ENCODE results near the gene CYB5B.
A peak's percentile ranks its signal among the peaks of the same experiment; 100 is the strongest.

CYB5B gene

DNA sequence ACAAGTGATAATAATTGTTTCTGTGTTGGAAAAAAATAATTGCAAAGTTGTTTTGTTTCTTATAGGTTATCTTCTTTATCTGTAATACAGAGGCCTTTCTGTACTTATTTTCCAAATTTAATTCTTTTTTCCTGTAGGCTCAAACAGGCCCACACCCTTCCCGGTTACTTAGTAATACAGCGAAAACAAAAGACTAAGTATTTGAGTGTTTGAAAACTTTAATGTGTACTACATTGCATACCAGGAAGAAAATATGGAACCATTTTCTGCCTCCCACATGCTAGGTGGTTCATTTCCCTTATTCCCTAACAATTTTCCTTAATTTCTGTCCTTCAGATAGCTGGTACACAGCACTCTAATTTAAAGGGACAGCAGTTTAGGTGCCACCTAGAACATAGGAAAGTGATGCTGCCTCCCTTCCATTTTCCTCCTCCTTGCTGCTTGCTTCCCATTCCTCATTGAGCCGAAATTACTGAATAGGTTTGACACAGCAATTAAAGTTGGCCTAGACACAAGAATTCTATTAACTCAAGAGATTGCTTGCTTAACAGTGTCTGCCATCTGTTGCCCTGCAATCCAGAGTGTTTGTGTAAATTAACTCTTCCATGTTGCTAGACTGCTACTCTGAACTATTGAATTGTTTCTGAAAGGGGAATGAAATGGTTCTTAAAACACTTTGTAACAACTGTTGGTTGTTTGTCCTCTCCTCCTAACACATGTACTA lies 24.2 kb downstream of the CYB5B start:
- DNase-seq = no peak

DNA sequence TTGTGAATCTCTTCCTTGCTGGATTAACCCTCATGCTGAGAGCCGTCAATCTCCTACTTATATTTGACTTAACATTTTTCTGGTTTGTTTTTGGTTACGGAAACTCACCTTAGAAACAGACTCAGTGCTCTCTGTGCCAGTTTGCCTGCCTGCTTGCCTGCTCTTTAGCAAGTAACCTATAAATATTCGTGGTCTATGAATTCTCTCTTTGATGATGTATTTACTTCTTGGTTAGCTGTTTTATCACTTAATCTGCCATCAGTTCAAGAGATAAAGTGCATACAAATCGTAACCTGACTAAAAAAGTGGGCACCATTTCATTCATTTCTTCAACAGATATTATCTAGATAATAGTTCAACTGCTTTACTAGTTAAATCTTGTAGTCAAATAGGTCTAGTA lies 26.7 kb downstream of the CYB5B start:
- no peak for DNase-seq

DNA sequence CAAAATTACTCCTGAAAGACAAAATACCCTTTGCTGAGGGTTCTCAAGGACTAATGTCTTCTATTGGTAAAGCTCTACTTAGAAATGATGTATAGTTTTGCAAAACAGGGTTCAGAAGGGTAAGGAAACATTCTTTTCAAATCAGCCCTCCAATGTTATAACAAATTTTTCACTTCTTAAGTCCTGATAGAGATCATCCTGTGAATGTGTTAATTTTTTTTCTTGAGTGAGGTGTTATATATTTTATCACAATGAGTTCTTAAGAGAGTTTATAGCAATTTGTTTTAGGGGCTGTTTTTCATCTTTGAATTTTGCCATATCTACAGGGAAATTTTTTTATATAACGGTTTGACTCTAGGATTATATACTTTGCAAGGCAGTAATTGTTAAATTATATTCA lies 29.5 kb downstream of the CYB5B start:
- no peak for DNase-seq

DNA sequence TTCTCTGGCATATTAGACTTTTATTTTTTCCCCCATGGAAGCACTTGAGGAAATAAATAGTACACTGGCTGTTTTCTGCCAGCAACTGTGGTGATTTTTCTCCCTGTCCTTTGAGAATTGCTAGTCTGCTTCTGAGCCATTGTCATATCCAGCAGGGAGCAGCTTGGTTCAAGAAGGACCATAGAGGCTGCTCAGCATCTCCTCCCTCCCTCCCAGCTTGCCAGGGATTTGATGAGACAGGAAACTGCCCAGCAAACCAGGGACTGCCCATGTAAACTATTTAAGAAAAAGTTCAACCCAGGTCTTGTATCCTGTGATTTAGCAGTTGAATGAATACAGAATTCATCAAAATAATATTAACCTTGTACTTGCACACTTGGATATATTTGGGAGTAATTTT lies 39.5 kb downstream of the CYB5B start:
- DNase-seq = no peak

DNA sequence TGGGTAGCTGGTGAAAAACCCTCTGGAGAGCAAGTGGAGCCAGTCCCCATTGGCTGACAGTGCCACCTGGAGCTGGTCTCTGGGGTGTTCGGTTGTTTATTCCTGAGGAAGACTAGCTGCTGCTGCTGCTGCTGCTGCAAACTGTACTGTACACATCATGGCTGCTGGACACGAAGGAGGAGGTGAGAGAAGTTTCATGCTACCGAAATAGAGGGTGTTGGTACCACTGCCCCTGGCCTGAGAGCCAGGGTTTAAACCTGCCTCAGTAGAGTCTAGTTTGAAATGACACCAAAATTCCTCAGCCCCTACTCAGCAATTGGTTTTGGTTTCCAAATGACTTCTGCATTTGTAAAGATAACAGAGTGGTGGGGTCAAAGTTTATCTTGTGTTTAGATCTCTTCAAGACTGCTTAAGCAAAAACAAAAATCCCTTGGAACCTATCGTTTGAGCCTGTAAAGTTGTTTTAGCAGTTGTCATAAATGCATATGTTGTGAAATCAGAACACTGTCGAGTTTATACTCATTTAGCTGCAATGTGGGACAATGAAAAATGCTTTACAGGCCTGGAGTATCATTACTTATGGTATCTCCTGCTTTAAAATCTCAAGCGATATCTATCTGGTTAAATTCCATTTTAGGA lies 40.8 kb downstream of the CYB5B start:
- no peak for DNase-seq

DNA sequence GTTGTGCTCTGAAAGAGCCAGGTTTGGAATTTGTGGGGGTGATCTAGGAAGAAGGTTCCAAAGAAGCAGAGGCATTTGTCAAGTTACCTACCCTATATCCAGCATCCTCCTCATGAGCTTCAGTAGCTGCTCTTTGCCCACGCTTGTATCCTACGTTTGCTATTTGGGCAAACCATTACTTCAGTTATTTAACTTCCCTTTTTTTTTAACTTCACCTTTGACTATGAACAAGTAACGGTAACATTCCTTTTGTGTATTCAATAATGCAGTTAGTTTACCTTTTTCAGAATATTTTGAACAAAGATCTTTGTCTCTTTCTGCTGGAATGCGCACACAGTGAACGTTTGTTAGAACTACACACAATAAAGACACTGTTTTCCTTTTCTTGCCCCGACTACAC lies 41.5 kb downstream of the CYB5B start:
- no peak for DNase-seq

DNA sequence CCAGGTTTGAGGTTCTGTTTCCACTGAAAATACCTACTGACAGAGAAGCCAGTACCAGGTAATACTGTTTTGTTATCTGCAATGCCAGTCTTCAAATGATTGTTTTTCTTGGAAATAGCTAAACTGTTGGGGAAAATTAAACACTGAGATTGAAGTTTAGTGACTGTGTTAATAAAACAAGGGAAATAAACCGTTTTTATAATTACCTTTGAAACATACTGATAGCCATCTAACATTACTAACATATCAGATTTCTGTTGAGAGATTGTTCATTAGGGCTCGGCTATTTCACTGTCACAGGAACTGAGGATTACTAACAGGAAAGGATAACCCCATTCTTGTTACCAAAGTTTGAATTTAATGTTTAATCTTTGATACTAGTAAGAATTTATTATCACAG lies 42.1 kb downstream of the CYB5B start:
- no peak for DNase-seq

DNA sequence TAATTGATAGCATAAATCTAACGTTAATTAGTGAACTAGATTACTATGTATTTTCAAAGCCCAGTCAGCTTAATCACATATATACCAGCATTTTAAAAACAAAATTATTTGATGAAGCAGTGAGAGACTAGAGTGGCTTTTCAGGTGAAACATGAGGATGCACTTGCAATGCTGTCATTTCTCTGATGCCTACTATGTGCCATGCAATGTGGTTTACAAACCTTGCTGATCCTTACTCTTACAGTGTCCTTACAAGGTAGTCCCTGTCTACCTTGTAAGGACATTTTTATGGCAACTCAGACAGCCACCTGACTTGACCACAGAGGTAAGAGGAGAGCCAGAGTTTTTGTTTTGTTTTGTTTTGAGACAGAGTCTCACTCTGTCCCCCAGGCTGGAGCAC lies 42.7 kb downstream of the CYB5B start:
- DNase-seq = no peak

DNA sequence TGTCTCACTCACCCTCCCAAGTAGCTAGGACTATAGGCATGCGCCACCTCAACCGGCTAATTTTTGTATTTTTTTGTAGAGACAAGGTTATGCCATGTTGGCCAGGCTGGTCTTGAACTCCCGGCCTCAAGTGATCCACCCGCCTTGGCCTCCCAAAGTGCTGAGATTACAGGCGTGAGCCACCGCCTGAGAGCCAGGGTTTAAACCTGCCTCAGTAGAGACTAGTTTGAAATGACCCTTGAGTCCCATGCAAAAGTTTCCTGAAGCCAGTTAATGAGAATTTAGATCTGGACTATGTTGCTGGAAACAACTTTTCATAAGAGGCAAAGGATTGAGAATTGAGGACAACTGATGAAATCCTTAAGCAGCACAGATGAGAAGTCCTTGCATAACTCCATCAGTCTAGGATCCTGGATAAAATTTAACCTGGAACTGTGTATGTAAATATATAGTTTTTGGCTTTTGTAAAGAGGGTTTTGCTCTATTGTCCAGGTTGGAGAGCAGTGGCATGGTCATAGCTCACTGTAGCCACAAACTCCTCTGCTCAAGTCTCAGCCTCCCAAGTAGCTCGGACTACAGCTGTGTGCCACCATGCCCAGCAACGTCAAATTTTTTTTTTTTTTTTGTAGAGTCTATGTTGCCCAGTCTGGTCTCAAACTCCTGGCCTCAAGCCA lies 43.2 kb downstream of the CYB5B start:
- no peak for DNase-seq

DNA sequence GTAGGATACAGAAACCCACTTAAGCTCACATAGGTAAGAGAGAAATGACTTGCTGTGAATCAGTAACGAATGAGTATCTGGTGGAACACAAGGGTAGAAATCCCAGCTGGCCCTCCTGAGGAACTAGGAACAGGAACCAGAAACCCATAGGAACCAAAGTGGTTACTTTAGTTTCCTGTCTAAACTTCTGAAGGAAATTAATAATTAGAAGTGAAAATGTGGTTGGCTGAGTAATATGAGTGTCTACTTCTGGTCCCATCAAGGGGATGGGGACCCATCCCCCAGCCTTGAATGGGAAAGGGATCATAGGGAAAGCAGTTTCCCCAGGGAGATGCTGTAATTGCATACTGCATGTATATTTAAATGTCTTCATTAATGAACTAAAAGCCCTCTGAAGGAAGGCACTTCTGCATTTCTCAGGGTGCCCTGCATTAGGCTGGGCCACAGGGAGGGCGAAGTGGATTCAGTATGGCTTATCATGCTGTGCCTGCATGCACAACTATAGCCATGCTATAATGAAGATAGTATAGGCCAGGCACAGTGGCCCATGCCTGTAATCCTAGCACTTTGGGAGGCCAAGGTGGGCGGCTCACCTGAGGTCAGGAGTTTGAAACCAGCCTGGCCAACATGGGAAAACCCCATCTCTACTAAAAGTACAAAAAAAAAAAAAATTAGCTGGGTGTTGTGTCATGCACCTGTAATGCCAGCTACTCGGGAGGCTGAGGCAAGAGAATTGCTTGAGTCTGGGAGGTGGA lies 45.6 kb downstream of the CYB5B start:
- DNase-seq = no peak

DNA sequence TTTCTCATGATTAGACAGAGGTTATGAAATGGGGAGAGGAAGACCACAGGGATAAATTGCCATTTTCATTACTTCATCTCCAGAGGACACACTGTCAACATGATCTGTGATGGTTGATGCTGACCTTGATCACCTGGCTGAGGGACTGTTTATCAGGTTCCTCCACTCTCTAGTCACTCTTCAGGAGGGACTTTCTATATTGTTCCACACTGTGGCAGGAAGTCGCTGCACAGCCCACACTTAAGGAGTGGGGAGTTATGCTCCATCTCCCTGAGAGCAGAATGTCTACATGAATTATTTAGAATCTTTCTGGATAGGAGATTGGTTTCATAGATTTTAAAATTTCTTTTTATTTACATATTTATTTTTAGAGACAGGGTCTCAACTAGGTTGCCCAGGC lies 46.7 kb downstream of the CYB5B start:
- no peak for DNase-seq

DNA sequence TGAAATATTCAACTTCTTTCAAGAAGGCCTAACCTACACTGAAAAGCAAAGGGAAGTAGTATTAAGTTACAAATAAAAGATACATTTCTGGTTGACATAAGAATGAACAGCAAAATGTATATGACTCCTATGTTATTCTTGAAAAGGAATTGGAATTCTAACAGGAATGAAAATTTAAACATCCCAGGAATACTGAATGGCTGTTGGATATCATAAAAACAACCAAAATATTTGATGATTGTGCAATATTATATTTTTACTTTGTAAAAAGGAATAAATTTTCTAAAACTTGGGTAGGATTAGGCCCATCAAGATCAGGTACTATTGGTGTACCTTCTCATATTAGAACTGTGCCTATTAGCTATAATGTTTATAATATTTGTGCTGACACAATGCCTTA lies 50.0 kb downstream of the CYB5B start:
- DNase-seq = no peak

DNA sequence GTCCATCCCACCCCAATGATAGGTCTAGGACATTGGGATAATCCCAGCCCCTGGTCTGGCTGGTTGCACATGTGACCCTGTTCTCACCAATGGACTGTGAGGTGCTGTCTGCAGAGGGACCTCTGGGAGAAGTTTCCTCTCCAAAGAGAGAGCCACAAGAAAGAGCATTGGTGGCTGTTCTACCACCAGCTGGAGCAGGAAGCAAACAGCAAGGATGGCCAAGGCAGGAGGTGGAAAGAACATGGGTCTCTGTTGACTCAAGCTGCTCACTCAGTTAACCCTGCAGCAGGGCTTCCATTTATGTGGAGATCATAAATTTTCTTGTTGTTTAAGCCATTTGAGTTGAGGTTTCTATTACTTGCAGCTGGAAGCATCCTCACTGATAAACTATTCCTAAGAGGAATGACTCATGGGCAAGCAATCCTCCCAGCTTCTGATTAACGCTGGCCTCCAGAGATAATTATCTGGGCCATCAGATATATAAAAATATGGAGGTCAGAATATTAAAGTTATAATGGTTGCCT lies 52.6 kb downstream of the CYB5B start:
- DNase-seq = no peak

DNA sequence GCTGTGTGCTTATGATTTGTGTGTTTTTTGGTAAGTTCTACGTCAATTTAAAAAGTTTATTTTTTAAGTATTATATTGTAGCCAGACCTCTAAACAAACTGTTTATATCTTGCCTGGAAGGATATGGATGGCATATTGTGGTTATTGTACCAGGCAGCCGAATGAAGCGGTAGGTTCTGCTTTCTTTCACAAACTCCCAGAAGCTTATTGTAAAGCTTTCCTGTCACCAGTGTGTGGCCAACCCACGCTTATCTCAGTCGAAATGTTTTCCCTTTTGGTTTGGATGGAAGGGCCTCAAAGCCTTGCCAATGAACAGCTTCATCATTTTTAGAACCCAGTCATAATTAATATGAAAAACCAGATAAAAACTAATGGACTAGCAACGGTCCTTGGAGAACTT lies 53.1 kb downstream of the CYB5B start:
- no peak for DNase-seq

DNA sequence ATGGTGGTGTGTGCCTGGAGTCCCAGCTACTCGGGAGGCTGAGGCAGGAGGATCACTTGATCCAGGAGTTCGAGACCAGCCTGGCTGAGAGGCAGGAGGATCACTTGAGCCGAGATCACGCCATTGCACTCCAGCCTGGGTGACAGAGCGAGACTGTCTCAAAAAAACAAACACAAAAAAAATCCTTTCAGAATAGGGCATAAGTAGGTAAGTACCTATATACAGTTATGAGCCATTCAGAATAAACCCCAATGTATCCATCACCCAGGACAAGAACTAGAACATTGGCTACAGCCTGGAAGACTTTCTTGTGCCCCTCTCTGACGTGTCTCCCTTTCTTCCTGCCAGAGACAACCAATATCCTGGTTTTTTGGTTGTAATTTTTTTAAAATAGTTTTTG lies 54.3 kb downstream of the CYB5B start:
- no peak for DNase-seq

DNA sequence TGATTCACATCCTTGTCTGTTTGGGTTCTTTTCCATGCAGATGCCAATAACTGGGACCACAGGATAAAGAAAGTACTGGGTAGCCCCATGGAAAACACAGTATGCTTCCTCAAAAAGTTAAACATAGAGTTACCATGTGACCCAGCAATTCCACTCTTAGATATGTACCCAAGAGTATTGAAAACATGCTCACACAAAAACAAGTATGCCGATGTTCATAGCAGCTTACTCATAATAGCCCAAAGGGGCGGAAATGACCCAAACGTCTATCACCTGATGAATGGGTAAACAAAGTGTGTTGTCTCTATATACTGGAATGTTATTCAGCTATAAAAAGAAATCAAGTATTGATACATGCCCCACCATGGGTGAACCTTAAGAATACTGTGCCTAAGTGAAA lies 55.4 kb downstream of the CYB5B start:
- DNase-seq = no peak

DNA sequence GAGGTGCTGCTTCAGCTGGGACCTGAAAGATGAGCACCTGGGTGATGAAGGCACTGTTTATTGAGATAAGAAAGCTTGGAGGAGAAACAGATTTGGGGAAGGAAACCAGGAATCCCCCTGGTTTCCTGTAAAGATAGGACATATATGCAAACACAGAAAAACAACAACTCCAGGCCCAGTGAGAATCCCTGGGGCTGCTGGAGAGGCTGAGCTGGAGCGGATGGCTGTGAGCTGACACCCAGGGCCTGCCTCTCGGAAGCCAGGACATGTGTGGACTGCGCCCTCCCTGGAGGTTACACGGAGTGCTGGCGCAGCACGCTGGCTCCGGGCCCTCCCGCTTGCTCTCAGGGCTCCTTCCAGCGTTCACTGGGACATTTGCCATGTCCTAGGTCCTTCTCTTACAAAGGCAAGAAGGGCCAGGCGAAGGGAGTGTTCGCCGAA lies 57.5 kb downstream of the CYB5B start:
- peak; percentile 73 for DNase-seq

DNA sequence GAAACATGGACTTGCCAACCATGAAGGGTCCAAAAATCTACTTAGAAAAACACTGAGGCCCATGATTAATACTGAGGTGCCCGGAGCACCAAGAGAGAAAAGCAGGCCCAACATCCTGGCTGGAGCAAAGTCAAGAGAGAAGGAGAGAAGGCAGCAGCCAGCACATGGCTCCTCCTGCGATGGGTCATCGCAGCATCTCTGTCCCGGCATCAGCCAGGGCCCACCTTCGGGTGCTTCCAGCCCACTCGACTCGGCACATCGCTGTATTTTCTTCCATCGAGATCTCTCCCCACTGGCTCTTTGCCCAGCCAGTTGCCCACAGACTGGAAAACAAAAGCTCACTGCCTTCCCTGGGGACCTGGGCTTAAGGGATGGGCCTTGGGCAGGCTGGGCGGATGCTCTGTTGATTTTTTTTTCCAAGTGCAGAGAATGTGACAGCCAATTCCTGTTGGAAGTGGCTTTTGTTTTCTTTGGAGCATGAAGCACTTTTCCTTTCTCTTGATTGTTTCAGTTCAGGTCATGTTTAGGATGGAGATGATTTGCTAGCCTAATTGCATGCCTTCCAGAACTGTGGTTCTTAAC lies 58.1 kb downstream of the CYB5B start:
- peak; percentile 74 for DNase-seq

DNA sequence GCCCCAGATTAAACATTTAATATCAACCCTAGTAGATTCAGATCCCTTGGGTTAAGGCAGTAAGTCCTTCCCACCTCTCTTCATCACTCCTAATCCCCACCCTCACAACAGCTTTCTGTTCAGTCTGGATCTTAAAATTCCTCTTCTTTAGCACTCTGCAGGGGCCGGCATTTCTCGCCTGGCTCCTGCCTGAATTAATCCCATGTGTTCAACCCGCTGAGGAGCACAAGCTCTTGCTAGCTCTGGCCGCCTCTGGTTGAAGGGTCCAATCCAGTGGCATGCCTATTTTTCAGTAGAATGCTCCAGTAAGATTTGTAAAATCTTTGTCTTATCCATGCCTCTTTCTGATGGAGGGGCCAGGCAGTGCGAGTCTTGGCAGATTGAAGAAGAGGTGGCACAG lies 59.2 kb downstream of the CYB5B start:
- DNase-seq = no peak

DNA sequence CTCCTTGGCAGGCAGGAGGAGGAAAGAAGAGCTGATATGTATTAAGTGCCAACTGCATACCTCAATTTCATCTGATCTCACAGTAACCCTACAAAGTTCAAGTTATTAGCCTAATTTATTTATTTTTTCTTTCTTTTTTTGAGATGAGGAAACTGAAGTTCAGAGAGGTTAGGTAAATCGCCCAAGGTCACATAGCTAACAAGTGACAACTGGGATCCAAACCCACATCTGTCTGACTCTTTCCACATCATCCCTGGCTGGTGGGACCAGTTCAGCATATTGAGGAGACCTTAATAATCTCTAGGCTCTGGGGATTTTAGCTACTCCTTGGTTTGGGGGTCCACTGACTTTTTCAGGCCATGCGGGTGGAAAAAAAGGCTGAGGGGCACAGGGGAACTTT lies 60.9 kb downstream of the CYB5B start:
- no peak for DNase-seq

DNA sequence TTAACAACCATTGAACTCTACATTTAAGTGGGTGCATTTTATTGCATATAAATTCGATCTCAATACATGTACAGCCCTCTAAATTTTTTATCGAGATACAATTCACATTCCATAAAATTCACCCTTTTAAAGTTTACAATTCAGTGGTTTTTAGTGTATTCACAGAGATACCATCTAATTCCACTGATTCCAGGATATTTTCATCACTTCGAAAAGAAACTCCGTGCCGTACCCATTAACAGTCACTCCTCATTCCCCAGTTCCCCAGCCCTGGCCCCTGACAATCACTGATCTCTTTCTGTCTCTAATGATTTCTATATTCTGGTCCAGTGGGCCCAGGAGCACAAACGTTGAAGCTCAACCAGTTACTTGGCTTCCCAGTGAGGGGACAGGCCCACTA lies 61.4 kb downstream of the CYB5B start:
- DNase-seq = no peak

DNA sequence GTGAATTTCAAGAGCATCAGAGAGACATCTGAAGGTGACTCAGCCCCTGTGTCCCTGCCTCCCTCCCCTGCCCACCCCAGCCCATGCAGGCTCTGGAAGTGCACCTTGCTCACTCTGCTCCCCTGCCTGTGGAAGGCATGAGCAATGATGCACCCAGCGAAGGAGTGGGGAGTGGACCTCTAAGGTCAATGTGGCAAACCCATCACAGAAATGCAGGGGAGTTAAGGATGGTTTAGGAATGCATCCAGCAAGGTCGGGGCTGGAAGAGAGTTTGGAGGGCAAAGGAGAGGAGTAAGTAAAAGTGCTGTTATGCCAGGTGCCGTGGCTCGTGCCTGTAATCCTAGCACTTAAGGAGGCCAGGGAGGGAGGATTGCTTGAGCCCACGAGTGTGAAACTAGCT lies 61.9 kb downstream of the CYB5B start:
- DNase-seq = no peak

DNA sequence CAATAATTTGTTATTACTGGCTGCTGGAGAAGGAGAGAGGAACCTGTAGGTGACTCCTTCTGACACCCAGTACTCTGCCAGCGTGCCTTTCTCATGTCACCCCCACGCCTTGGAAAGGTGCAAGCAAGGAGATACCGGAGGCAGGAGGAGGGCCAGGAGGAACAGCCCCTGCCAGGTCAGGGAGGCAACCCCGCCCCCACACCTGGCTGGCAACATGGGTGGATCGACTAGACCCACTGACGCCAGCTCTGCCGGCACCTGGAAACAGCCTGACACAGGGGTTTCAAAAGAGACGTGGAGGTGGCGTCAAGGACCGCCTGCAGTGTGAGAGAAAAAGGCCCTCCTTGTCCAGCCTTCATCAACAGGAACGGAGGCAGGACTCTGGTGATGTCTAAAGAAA lies 62.3 kb downstream of the CYB5B start:
- DNase-seq = no peak
